Upper lobe of right lung (tissue), 1 donor: ENCODE results near the gene VWCE. TPM values are rescaled to one million over a fixed set of nuclear protein-coding genes. Genes with fewer than 3 reads are reported as not detected.

Source experiments
- ATAC-seq: fragments of 200-7000 bp; cut with Tn5 transposase; one replicate; pipeline ENCODE4 v1.9.1; 2020; ENCODE audit warnings: mild to moderate bottlenecking, moderate library complexity
- DNase-seq: peaks from one replicate; pipeline ENCODE4 v3.0.0-alpha.2; 2020
- H3K27ac ChIP-seq: fragments of 200-600 bp; one replicate; pipeline ENCODE4 v1.8.0; 2022
- H3K27me3 ChIP-seq: fragments of 200-600 bp; one replicate; pipeline ENCODE4 v1.8.0; 2022; ENCODE audit warnings: mild to moderate bottlenecking
- H3K36me3 ChIP-seq: fragments of 200-600 bp; one replicate; pipeline ENCODE4 v1.8.0; 2022
- H3K4me1 ChIP-seq: fragments of 200-600 bp; one replicate; pipeline ENCODE4 v1.8.0; 2022
- H3K4me3 ChIP-seq: fragments of 200-600 bp; one replicate; pipeline ENCODE4 v1.8.0; 2022; ENCODE audit warnings: mild to moderate bottlenecking
- H3K9me3 ChIP-seq: fragments of 200-600 bp; one replicate; pipeline ENCODE4 v1.8.0; 2022
- intact Hi-C: fragments of 100-400 bp; cut with DNase I; formaldehyde crosslinking; loops from one replicate; pipeline ENCODE4 v1.11.0; 2022
- total RNA-seq: library from RNA; stranded (reverse); fragmentation: NEBNext Ultra II Directional; extraction: Animal tissue kit (Norgen Biotek cat#: 25700); gene quantifications from one replicate; pipeline ENCODE4 v1.2.1, GENCODE V29; 2021
- TF ChIP-seq, protein P1 (sequence below): fragments of 200-600 bp; IDR thresholded peaks from one replicate; pipeline ENCODE4 v1.8.0; 2022; ENCODE audit warnings: antibody characterized with exemption
- donor health status: DM: no; HTN: yes; CAD: no; lungs with severe emphysema.

The VWCE gene
- total RNA-seq, 1 donor from 2014 or later, result 1.5 TPM

DNA sequence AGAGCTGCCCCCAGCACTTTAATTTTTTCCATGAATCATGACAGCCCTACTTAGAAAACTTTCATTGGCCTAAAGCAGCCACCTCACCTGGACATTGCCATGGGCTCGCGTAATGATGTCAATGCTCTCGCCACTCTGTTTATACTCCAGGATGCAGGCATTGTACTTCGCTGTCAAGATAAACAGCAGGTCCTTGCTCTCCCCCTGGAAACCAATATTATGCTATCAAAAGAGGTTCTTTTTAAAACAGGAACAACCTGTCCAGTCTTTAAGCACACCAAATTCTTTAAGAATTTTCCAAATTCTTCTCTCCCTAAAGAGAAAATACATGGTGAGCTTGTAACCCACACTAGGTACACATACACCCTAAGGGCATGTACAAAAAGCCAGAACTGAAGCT, 34.8 kb upstream of the VWCE start:
- Histone ChIP-seq H3K4me3 (no peak overlapping the region), H3K27me3 (no peaks in the 10 kb centered on the region), H3K27ac (no peak overlapping the region), H3K4me1 (peaks cover 23% of the 10 kb centered on the region), H3K36me3 (peaks cover 55% of the 10 kb centered on the region), H3K9me3 (no peaks in the 10 kb centered on the region)
- ATAC-seq (no peak), DNase-seq (no peak)
- TF ChIP-seq, protein P1, sequence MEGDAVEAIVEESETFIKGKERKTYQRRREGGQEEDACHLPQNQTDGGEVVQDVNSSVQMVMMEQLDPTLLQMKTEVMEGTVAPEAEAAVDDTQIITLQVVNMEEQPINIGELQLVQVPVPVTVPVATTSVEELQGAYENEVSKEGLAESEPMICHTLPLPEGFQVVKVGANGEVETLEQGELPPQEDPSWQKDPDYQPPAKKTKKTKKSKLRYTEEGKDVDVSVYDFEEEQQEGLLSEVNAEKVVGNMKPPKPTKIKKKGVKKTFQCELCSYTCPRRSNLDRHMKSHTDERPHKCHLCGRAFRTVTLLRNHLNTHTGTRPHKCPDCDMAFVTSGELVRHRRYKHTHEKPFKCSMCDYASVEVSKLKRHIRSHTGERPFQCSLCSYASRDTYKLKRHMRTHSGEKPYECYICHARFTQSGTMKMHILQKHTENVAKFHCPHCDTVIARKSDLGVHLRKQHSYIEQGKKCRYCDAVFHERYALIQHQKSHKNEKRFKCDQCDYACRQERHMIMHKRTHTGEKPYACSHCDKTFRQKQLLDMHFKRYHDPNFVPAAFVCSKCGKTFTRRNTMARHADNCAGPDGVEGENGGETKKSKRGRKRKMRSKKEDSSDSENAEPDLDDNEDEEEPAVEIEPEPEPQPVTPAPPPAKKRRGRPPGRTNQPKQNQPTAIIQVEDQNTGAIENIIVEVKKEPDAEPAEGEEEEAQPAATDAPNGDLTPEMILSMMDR, result no peak
- intact Hi-C loops, result no loop called here

DNA sequence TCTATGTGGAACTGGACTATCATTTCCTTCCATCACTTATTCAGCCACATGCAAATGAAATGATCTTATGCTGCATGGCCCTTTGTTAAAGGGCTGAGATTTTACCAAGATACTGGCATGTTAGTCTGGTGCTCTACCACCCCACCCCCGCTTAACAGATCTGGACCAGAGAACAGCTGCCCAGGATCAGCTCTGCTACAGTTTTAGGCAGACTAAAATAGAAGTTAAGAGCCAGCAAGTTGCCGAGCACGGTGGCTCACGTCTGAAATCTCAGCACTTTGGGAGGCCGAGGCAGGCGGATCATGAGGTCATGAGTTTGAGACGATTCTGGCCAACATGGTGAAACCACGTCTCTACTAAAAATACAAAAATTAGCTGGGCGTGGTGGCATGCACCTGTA, 33.2 kb upstream of the VWCE start:
- H3K36me3 ChIP-seq, result peaks cover 70% of the 10 kb centered on the region

DNA sequence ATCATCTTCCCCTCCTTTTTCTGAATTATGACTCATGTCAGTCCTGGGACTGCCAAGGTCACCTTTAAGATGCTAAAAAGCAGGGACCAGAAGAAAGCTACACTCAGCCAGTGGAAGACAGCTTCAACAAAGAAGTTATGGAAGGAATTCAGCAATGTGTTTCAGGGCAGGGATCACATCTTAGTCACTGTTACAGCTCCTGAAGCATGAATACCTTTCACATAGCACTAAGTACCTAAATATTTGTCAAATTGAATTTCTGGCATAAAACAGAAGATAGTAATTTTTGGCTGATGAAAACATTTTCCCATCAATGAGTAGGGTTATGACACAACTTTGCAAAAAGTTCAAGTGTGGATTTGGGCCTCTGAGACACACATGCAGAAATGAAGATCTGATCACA, 32.6 kb upstream of the VWCE start:
- Histone ChIP-seq H3K4me3 (no peak overlapping the region), H3K9me3 (no peaks in the 10 kb centered on the region), H3K27me3 (no peaks in the 10 kb centered on the region), H3K36me3 (peaks cover 77% of the 10 kb centered on the region), H3K27ac (no peak overlapping the region), H3K4me1 (peaks cover 18% of the 10 kb centered on the region)
- no peak for ATAC-seq
- no peak for DNase-seq
- intact Hi-C loops, result no loop called here
- TF ChIP-seq, protein P1, result no peak

More for the DNA sequence above, 33.2 kb upstream of the VWCE start:
- Histone ChIP-seq H3K4me1 (peaks cover 18% of the 10 kb centered on the region), H3K27ac (no peak overlapping the region), H3K9me3 (no peaks in the 10 kb centered on the region), H3K27me3 (no peaks in the 10 kb centered on the region), H3K4me3 (no peak overlapping the region)
- TF ChIP-seq, protein P1, result no peak
- intact Hi-C loops, result no loop called here
- ATAC-seq (no peak), DNase-seq (no peak)

DNA sequence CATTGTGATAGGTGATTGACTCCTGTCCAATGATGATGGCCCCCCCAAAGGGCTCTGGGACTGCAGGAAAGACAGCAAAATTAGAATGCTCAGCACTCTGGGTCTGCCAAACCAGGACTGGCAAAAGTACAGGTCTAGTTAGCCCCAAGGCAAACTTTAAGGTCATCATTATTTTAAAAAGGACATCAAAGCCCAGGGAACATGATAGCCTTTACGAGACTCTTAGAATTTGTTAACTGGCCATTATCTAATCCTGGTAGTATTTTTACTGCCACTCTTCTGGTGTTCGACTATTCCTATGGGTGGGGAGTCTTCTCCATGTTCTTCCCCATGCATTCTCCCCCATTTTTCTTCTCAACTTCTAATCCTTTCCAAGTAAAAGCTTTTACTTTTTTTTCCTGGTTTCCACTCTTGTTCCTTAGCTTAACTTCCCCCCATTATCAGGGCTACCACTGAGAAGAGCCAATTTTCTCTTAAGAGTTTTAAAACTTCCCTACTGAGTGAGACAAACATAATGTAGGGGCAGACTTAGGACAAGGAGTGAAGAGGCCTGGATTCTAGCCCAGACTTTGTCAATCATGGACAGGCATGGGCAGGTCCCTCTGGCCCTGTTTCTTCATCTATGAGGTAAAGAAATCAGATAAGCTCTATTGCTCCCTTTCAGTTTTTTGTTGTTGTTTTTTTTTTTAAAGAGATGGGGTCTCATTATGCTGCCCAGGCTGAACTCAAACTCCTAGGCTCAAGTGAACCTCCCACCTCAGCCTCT, 30.7 kb upstream of the VWCE start:
- no peaks in the 10 kb centered on the region for H3K27me3 ChIP-seq
- TF ChIP-seq, protein P1, result no peak
- peaks cover 2% of the 10 kb centered on the region for H3K4me1 ChIP-seq
- DNase-seq (no peak), ATAC-seq (no peak)
- no peak overlapping the region for H3K27ac ChIP-seq
- H3K36me3 ChIP-seq, result peaks cover 95% of the 10 kb centered on the region
- H3K4me3 ChIP-seq, result no peak overlapping the region
- intact Hi-C loops, result no loop called here
- no peaks in the 10 kb centered on the region for H3K9me3 ChIP-seq

DNA sequence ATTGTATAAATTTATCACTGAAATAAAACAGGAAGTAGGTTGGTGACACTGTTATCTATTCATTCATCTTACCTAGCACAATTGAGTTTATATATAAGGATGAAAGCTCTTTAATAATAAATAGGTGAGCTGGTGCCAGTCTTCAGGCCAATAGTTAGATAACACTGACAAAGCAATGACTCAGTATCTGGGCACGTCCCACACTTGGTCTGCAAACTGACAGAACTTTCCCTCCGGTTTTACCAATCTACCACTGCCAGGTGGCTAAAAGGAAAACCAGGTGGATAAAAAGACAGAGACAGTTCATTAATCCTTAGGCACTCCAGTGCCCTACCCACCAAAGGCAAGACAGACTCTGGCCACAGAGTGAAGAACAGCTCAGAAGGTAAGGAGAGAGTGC, 20.1 kb upstream of the VWCE start:
- H3K4me1 ChIP-seq, result no peaks in the 10 kb centered on the region
- peaks cover 98% of the 10 kb centered on the region for H3K36me3 ChIP-seq
- no peak overlapping the region for H3K4me3 ChIP-seq
- intact Hi-C loops, result no loop called here
- TF ChIP-seq, protein P1, result no peak
- no peak for ATAC-seq
- H3K9me3 ChIP-seq, result no peaks in the 10 kb centered on the region
- no peak for DNase-seq
- no peaks in the 10 kb centered on the region for H3K27me3 ChIP-seq
- no peak overlapping the region for H3K27ac ChIP-seq

DNA sequence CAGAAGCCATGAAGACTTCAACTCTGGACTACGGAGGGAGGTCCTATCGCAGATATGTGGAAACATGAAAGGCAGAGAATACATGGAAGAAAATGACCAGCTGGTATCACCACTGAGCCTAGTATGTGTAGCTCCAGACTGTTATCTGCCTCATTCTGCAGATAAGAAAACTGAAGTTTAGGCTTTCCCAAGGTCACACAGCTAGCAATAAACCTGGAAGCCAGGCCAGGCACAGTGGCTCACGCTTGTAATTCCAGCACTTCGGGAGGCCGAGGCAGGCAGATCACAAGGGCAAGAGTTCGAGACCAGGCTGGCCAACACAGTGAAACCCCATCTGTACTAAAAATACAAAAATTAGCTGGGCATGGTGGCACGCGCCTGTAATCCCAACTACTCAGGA, 15.6 kb upstream of the VWCE start:
- ATAC-seq, result no peak
- peaks cover 100% of the 10 kb centered on the region for H3K36me3 ChIP-seq

More for the DNA sequence above, 15.6 kb upstream of the VWCE start:
- Histone ChIP-seq H3K4me1 (no peaks in the 10 kb centered on the region), H3K4me3 (no peak overlapping the region), H3K27ac (no peak overlapping the region), H3K9me3 (no peaks in the 10 kb centered on the region), H3K27me3 (no peaks in the 10 kb centered on the region)
- TF ChIP-seq, protein P1, result no peak
- DNase-seq, result no peak
- intact Hi-C loops, result no loop called here
